PC-9 (cell line): Measurements from ENCODE around the gene MUC3A.

Experiments used
- CTCF ChIP-seq: fragments of 200-600 bp; sonication (generic); conservative IDR thresholded peaks from 2 replicates; pipeline ENCODE4 v1.6.1; 2017; ENCODE audit warnings: mixed run types, antibody characterized with exemption, mild to moderate bottlenecking, moderate library complexity
- EZH2 ChIP-seq: fragments of 200-600 bp; sonication (generic); IDR thresholded peaks from 2 replicates; pipeline ENCODE4 v1.8.0; 2017; ENCODE audit warnings: antibody characterized with exemption, low read depth

DNA sequence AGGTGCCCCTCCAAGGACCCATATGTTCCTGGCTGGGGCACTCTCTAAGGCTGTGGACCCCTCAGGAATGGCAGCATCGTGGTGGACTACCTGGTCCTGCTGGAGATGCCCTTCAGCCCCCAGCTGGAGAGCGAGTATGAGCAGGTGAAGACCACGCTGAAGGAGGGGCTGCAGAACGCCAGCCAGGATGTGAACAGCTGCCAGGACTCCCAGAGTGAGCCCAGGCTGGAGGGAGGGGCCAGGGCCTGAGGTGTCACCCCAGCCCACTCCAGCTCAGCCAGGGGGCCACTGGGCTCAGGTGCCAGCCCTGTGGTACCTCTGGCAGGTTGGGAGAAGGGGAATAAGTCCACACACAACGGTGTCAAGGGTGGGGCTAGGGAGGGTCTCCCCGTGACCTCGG lies 15.3 kb downstream of the MUC3A start:
- no peak for TF ChIP-seq CTCF
- no peak for TF ChIP-seq EZH2
